HG03565 (cell line): ENCODE measurements around the gene CPEB3.
"Not testable (repeated sequence)": the region's sequence is repeated elsewhere in the genome, so short reads cannot be mapped to it uniquely, and the experiment has no call there.

Experiments used
- ATAC-seq: cut with Tn5 transposase; IDR thresholded peaks from one replicate; pipeline ENCODE4 v1.9.1; 2021; ENCODE audit warnings: mild to moderate bottlenecking, moderate library complexity; ENCODE audit not compliant: unreplicated experiment

CPEB3 gene

GRCh38 chr10:92216608-92217007 is 74.3 kb downstream of the CPEB3 start:
- not testable (repeated sequence) for ATAC-seq

GRCh38 chr10:92215222-92215621 is 75.7 kb downstream of the CPEB3 start:
- not testable (repeated sequence) for ATAC-seq

GRCh38 chr10:92213049-92213448 is 77.8 kb downstream of the CPEB3 start:
- no peak for ATAC-seq

- no peak for ATAC-seq
These were observed 82.1 kb downstream of the CPEB3 start for GRCh38 chr10:92208736-92209135.

- no peak for ATAC-seq
These were observed 82.6 kb downstream of the CPEB3 start for GRCh38 chr10:92208157-92208720.

GRCh38 chr10:92207061-92207460 is 83.8 kb downstream of the CPEB3 start:
- ATAC-seq = no peak

- no peak for ATAC-seq
These were observed 86.8 kb downstream of the CPEB3 start for GRCh38 chr10:92203919-92204623.

GRCh38 chr10:92202536-92202935 is 88.3 kb downstream of the CPEB3 start:
- ATAC-seq = no peak

GRCh38 chr10:92200564-92200963 is 90.3 kb downstream of the CPEB3 start:
- no peak for ATAC-seq

- ATAC-seq = no peak
These were observed 103.8 kb downstream of the CPEB3 start for GRCh38 chr10:92187101-92187500.

GRCh38 chr10:92184977-92185376 is 105.9 kb downstream of the CPEB3 start:
- ATAC-seq = no peak

- ATAC-seq = no peak
These were observed 107.7 kb downstream of the CPEB3 start for GRCh38 chr10:92183199-92183598.

GRCh38 chr10:92181575-92181974 is 109.3 kb downstream of the CPEB3 start:
- ATAC-seq = no peak

- no peak for ATAC-seq
These were observed 110.5 kb downstream of the CPEB3 start for GRCh38 chr10:92180399-92180798.

GRCh38 chr10:92177546-92177945 is 113.3 kb downstream of the CPEB3 start:
- no peak for ATAC-seq

- ATAC-seq = no peak
These were observed 115.7 kb downstream of the CPEB3 start for GRCh38 chr10:92175164-92175563.

- ATAC-seq = no peak
These were observed 116.9 kb downstream of the CPEB3 start for GRCh38 chr10:92173996-92174395.

- ATAC-seq = no peak
These were observed 126.7 kb downstream of the CPEB3 start for GRCh38 chr10:92164036-92164696.

- no peak for ATAC-seq
These were observed 128.3 kb downstream of the CPEB3 start for GRCh38 chr10:92162541-92162940.

GRCh38 chr10:92156874-92157773 is 133.8 kb downstream of the CPEB3 start:
- ATAC-seq = no peak

GRCh38 chr10:92150823-92151222 is 140.1 kb downstream of the CPEB3 start:
- ATAC-seq = no peak
